SH-SY5Y (cell line): ENCODE results near the gene ZNF274.

Experiments used
- GATA2 ChIP-seq: IDR thresholded peaks from 2 replicates; pipeline ENCODE4 v1.6.1; 2011; ENCODE audit warnings: mild to moderate bottlenecking, low read depth, low read length
- GATA3 ChIP-seq: IDR thresholded peaks from 2 replicates; pipeline ENCODE4 v1.6.1; 2011; ENCODE audit warnings: low read depth, mild to moderate bottlenecking, low read length, moderate library complexity

DNA sequence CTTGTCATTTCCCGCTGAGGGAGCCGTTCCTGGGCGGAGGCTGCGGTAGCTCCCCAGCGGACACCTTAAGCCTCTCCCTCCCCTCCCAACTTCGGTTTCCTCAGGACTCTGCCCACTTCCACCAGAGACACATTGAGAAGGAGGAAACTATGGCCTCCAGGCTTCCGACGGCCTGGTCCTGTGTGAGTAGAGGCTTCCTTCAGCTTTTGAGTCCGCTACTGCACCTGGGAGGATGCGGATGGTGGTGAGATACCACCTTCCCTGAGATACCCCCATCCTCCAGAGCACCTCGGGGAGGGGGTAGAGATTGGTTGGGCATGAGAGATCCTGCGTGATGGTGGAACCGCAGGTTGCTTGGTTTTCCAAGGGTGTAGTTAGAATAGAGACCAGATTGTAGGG is 955 bp downstream of the ZNF274 start:
- no peak for TF ChIP-seq GATA3
- TF ChIP-seq GATA2, result no peak
